GM21526 (cell line): Measurements from ENCODE around the gene USP22.

Experiments
- ATAC-seq: cut with Tn5 transposase; IDR thresholded peaks from one replicate; pipeline ENCODE4 v1.9.1; 2021; ENCODE audit warnings: moderate library complexity; ENCODE audit not compliant: unreplicated experiment, low FRiP score

The USP22 gene

GRCh38 chr17:20965492-20965891, 77.3 kb downstream of the USP22 start:
- no peak for ATAC-seq

- ATAC-seq, result no peak
These were observed 81.2 kb downstream of the USP22 start for GRCh38 chr17:20961586-20961985.

GRCh38 chr17:20960871-20961270, 81.9 kb downstream of the USP22 start:
- no peak for ATAC-seq

- no peak for ATAC-seq
These were observed 87.1 kb downstream of the USP22 start for GRCh38 chr17:20955427-20956323.

GRCh38 chr17:20954794-20955193, 88.0 kb downstream of the USP22 start:
- ATAC-seq, result no peak

GRCh38 chr17:20952183-20952582, 90.6 kb downstream of the USP22 start:
- ATAC-seq, result no peak
